ENCODE measurements around the gene PTPN9.
A peak's percentile ranks its signal among the peaks of the same experiment; 100 is the strongest.
"Not testable (repeated sequence)": the region's sequence is repeated elsewhere in the genome, so short reads cannot be mapped to it uniquely, and the experiment has no call there.

The PTPN9 gene

DNA sequence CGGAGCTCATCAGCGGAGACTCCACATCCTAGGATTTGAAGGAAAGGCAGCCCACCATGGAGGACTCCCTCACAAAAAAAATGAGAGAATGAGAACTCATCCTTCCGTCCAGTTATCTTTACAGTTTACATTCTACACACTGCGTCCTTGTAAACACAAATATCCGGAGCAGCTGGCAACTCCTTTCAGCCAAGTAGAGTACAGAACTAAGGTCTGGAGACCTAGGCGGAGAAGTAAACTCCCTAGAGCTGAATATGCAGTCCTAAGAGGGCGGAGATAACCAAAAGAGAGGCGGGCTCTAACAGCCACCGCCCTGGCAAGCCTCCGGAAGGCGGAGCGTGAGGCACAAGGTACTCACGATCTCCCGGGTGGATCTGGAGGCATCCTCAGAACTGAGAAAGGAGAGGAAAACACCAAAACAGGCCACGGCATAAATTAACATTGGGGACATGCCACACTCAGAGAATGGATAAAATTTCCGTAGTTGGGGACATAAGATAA is 126.7 kb downstream of the PTPN9 start:
- Histone ChIP-seq H3K36me3 (ENCODE audit: control insufficient read depth, insufficient read depth, low read length) (peaks cover 6% of the 10 kb centered on the region), H3K4me1 (ENCODE audit: control insufficient read depth, insufficient read depth, low read length, poor library complexity, severe bottlenecking) (peaks cover 9% of the 10 kb centered on the region), H3K4me3 (ENCODE audit: extremely low read depth, insufficient read depth, low read length, poor library complexity, severe bottlenecking) (peak overlapping the region; percentile 98), H3K27ac (ENCODE audit: low read depth, low read length, severe bottlenecking) (peak overlapping the region; percentile 98), H3K9me3 (ENCODE audit: control insufficient read depth, low read length) (no peaks in the 10 kb centered on the region)
- 0 to 2% methylated on average over 14 to 16 of the region's 16 CpGs for WGBS, 2 experiments (ENCODE audit: insufficient coverage in 2 of 2)

DNA sequence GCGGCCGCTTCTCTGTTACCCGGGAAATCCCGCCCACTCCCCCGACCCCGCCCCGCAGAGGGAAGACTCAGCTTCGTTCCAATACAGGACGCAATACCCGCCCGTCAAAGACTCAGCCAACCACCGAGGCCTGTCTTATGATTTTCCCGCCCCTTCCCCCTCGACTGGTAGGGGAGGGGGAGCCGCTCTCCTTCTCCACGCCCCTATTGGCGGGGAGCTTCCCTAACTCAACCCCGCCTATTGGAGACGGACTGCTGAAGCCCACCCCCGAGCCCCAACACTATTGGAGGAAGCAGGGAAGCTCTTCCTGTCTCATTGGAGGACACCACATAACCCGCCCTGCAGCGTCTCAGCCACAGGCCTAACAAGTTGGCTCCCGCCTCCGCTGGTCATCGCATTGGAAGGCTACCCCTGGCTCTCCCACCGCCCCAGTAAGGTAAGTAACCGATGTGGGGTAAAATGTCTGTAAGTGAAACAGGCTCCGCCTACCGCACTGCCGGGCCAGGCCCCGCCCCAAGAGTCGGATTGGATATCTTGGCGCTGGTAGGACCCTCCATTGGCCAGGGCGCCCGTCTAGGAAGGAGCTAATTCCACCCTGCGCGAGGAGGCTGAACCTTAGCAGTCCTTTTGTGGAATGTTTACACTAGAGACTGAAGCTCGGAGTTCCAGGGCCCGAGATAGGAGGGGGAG is 127.3 kb downstream of the PTPN9 start, which contains the start of gene SIN3A:
Gene SIN3A (minus strand): TSS at position 17 of the 690 bp plus-strand sequence. CDS start 21,315 bp downstream, outside the sequence.
- 1 to 3% methylated on average over 8 to 20 of the region's 39 CpGs for WGBS, 2 experiments (ENCODE audit: insufficient coverage in 2 of 2)
- Histone ChIP-seq H3K36me3 (ENCODE audit: control insufficient read depth, insufficient read depth, low read length) (peaks cover 12% of the 10 kb centered on the region), H3K4me3 (ENCODE audit: extremely low read depth, insufficient read depth, low read length, poor library complexity, severe bottlenecking) (peak within 1 kb of the TSS; percentile 98), H3K9me3 (ENCODE audit: control insufficient read depth, low read length) (no peaks in the 10 kb centered on the region), H3K4me1 (ENCODE audit: control insufficient read depth, insufficient read depth, low read length, poor library complexity, severe bottlenecking) (peaks cover 6% of the 10 kb centered on the region), H3K27ac (ENCODE audit: low read depth, low read length, severe bottlenecking) (peak within 1 kb of the TSS; percentile 98)

DNA sequence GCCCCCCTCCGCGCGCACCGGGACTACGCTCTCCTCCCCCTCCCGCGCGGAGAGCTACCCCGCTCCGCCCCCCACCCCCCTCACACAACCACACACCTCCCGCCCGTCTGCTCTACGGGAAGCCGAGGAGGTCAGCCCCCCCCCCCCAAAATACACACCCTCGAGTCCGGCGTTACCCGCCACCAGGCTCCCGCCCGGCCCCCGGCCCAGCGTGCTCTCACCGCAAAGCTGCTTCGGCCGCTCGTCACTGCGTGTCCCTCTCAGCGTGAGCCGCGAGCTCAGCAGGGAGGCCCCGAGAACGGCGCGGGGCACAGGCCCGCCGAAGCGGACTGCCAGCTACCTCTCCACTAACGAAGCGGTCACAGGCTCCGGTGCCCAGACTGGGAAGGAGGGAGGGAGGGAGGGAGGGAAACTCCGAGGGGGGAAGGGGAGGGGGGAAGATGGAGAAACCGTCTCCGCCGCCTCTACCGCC is 127.9 kb downstream of the PTPN9 start:
- peaks cover 18% of the 10 kb centered on the region for H3K36me3 ChIP-seq (ENCODE audit: control insufficient read depth, insufficient read depth, low read length)
- 0% methylated on average over 2 to 12 of the region's 45 CpGs for WGBS, 2 experiments (ENCODE audit: insufficient coverage in 2 of 2)
- H3K9me3 ChIP-seq (ENCODE audit: control insufficient read depth, low read length): no peaks in the 10 kb centered on the region
- peak overlapping the region; percentile 83 for H3K4me3 ChIP-seq (ENCODE audit: extremely low read depth, insufficient read depth, low read length, poor library complexity, severe bottlenecking)
- H3K27ac ChIP-seq (ENCODE audit: low read depth, low read length, severe bottlenecking): peak overlapping the region; percentile 95
- H3K4me1 ChIP-seq (ENCODE audit: control insufficient read depth, insufficient read depth, low read length, poor library complexity, severe bottlenecking): no peaks in the 10 kb centered on the region

DNA sequence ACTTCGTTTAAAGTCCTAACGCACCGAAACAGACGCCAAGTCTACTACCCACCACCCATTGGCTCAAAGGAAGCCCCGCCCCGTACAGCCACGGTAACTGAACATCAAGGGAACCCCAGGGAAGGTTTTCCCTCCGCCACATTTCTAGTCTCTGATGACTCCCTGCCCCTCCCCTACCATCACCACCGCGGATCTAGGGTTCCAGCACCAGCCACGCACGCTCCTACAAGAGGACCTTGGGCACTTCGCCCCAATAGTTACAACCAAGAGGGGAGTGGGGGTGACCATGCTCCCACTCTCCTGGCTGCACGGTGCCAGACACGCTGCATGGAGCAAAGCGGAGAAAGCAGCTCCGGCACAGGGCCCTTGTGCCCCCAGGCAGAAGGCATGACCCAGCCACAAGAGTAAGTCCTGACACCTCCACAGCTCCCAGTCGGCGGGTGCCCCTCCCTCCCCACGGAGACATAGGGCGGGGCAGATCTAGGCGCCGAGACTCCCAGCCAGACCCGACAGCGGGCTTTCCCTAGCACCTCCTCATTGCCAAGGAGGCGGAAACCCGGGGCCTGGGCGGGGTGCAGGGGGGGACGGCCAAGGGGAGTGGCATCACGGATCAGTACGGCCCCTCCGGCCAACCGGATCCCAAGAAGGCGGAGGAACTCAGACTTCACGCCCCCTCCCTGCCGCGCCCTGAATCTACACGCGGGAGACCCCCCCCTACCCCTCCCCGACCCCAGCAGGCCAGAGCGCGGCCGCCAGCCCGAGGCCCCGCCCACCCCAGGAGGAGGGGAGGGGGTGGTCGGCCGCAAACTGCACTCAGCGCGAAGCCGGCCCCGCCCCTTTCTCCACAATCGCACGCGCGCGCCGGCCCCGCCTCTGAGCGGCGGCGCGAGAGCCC is 128.6 kb downstream of the PTPN9 start:
- H3K27ac ChIP-seq (ENCODE audit: low read depth, low read length, severe bottlenecking): peak overlapping the region; percentile 93
- WGBS, 2 experiments (ENCODE audit: insufficient coverage in 2 of 2): 0 to 2% methylated on average over 11 to 19 of the region's 62 CpGs

DNA sequence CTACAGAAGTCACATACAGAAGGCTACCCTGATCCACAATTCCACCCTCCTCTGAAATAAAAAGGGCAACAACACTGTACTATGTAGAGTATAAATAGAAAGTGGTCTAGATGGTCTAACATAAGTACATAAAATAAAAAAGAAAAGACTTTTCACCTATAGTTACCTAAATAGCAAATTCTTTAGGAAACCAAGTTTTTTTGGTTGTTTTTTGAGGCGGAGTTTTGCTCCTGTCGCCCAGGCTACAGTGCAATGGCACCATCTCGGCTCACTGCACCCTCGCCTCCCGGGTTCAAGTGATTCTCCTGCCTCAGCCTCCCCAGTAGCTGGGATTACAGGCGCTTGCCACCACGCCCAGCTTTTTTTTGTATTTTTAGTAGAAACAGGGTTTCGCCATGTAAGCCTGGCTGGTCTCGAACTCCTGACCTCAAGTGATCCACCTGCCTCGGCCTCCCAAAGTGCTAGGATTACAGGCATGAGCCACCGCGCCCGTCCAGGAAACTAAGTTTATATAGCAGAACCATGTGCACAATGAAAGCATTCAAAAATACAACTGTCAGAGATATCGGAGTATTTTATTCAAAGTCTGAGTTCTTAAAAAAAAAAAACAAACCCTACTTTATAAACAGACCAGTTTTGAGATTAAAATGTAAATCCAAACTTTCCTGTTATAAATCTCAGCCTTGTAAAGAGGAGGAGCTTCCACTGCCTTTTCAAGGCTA is 129.4 kb downstream of the PTPN9 start:
- Histone ChIP-seq H3K36me3 (ENCODE audit: control insufficient read depth, insufficient read depth, low read length) (peaks cover 26% of the 10 kb centered on the region), H3K9me3 (ENCODE audit: control insufficient read depth, low read length) (no peaks in the 10 kb centered on the region), H3K27ac (ENCODE audit: low read depth, low read length, severe bottlenecking) (peak overlapping the region; percentile 93), H3K4me1 (ENCODE audit: control insufficient read depth, insufficient read depth, low read length, poor library complexity, severe bottlenecking) (no peaks in the 10 kb centered on the region), H3K4me3 (ENCODE audit: extremely low read depth, insufficient read depth, low read length, poor library complexity, severe bottlenecking) (peak overlapping the region; percentile 83)
- WGBS, 2 experiments (ENCODE audit: insufficient coverage in 2 of 2): 75 to 93% methylated on average over 10 to 13 of the region's 14 CpGs

More for the DNA sequence above, 128.6 kb downstream of the PTPN9 start:
- peak overlapping the region; percentile 83 for H3K4me3 ChIP-seq (ENCODE audit: extremely low read depth, insufficient read depth, low read length, poor library complexity, severe bottlenecking)
- H3K9me3 ChIP-seq (ENCODE audit: control insufficient read depth, low read length): no peaks in the 10 kb centered on the region
- peaks cover 25% of the 10 kb centered on the region for H3K36me3 ChIP-seq (ENCODE audit: control insufficient read depth, insufficient read depth, low read length)
- no peaks in the 10 kb centered on the region for H3K4me1 ChIP-seq (ENCODE audit: control insufficient read depth, insufficient read depth, low read length, poor library complexity, severe bottlenecking)

DNA sequence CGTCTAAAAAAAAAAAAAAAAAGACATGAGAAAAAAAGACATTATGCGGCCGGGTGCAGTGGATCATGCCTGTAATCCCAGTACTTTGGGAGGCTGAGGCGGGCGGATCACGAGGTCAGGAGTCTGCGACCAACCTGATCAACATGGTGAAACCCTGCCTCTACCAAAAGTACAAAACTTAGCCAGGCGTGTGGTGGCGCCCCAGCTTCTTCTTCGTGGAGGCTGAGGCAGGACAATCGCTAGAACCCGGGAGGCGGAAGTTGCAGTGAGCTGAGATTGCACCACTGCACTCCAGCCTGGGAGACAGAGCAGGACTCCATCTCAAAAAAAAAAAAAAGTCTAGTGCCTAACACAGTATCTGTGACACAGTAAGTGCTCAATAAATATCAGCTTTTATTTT is 130.9 kb downstream of the PTPN9 start:
- WGBS, 2 experiments (ENCODE audit: insufficient coverage in 2 of 2): 94 to 99% methylated on average over 9 to 13 of the region's 13 CpGs
- H3K27ac ChIP-seq (ENCODE audit: low read depth, low read length, severe bottlenecking); H3K4me3 ChIP-seq (ENCODE audit: extremely low read depth, insufficient read depth, low read length, poor library complexity, severe bottlenecking); H3K9me3 ChIP-seq (ENCODE audit: control insufficient read depth, low read length); H3K4me1 ChIP-seq (ENCODE audit: control insufficient read depth, insufficient read depth, low read length, poor library complexity, severe bottlenecking): not testable (repeated sequence)
- H3K36me3 ChIP-seq (ENCODE audit: control insufficient read depth, insufficient read depth, low read length): peaks cover 36% of the 10 kb centered on the region

DNA sequence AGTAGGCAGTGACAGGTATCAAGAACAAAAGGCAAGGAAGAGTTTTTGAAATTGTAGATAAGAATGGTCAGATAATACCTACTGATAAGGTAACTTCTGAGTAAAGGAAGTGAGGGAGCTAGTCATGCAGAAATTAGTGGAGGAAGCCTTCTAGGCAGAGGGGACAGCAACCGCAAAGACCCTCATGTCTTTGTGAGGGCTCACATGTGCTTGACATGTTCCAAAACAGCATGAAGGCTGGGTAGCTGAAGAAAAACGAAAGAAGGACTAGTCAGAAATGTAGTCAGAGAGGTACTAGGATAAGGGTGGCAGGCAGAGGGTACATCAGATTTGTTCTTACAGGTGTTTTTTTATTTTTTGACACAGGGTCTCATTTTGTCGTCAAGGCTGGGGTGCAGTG is 133.0 kb downstream of the PTPN9 start:
- Histone ChIP-seq H3K4me3 (ENCODE audit: extremely low read depth, insufficient read depth, low read length, poor library complexity, severe bottlenecking) (no peak overlapping the region), H3K36me3 (ENCODE audit: control insufficient read depth, insufficient read depth, low read length) (peaks cover 48% of the 10 kb centered on the region), H3K4me1 (ENCODE audit: control insufficient read depth, insufficient read depth, low read length, poor library complexity, severe bottlenecking) (no peaks in the 10 kb centered on the region), H3K9me3 (ENCODE audit: control insufficient read depth, low read length) (no peaks in the 10 kb centered on the region), H3K27ac (ENCODE audit: low read depth, low read length, severe bottlenecking) (no peak overlapping the region)
- 95 to 96% methylated on average over 2 to 3 of the region's 3 CpGs for WGBS, 2 experiments (ENCODE audit: insufficient coverage in 2 of 2)

DNA sequence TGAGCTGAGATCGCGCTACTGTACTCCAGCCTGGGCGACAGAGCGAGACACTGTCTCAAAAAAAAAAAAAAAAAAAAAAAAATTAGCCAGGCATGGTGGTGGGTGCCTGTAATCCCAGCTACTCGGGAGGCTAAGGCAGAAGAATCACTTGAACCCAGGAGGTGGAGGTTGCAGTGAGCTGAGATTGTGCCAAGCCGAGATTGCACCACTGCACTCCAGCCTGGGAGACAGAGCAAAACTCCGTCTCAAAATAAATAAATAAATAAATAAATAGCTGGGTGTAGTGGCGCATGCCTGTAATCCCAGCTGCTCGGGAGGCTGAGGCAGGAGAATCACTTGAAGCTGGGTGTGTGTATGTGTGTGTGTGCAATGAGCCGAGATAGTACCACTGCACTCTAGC is 133.8 kb downstream of the PTPN9 start:
- not testable (repeated sequence) for H3K4me1 ChIP-seq (ENCODE audit: control insufficient read depth, insufficient read depth, low read length, poor library complexity, severe bottlenecking); H3K27ac ChIP-seq (ENCODE audit: low read depth, low read length, severe bottlenecking); H3K9me3 ChIP-seq (ENCODE audit: control insufficient read depth, low read length); H3K4me3 ChIP-seq (ENCODE audit: extremely low read depth, insufficient read depth, low read length, poor library complexity, severe bottlenecking)
- H3K36me3 ChIP-seq (ENCODE audit: control insufficient read depth, insufficient read depth, low read length): peaks cover 51% of the 10 kb centered on the region
- WGBS, 2 experiments (ENCODE audit: insufficient coverage in 2 of 2): 100% methylated on average over 1 of the region's 10 CpGs; no CpG with 5 or more reads in 1 of the 2 experiments

DNA sequence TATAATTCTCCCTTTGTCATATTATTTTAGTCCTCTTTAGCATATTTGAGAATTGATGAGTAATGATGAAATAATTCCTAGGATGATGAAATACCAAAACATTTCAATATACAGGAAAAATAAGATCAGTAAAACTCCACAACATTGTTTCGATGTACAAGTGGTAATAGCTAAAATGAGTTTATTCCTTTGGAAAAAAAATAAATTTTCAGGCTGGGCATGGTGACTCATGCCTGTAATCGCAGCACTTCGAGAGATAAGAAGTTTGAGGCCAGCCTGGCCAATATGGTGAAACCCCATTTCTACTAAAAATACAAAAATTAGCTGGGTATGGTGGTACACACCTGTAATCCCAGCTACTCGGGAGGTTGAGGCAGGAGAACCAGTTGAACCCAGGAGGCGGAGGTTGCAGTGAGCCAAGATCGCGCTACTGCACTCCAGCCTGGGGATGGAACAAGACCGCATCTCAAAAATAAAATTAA is 135.1 kb downstream of the PTPN9 start:
- not testable (repeated sequence) for H3K4me1 ChIP-seq (ENCODE audit: control insufficient read depth, insufficient read depth, low read length, poor library complexity, severe bottlenecking); H3K4me3 ChIP-seq (ENCODE audit: extremely low read depth, insufficient read depth, low read length, poor library complexity, severe bottlenecking); H3K9me3 ChIP-seq (ENCODE audit: control insufficient read depth, low read length); H3K27ac ChIP-seq (ENCODE audit: low read depth, low read length, severe bottlenecking)
- WGBS, 2 experiments (ENCODE audit: insufficient coverage in 2 of 2): 96 to 100% methylated on average over 1 to 5 of the region's 8 CpGs
- H3K36me3 ChIP-seq (ENCODE audit: control insufficient read depth, insufficient read depth, low read length): peaks cover 57% of the 10 kb centered on the region

DNA sequence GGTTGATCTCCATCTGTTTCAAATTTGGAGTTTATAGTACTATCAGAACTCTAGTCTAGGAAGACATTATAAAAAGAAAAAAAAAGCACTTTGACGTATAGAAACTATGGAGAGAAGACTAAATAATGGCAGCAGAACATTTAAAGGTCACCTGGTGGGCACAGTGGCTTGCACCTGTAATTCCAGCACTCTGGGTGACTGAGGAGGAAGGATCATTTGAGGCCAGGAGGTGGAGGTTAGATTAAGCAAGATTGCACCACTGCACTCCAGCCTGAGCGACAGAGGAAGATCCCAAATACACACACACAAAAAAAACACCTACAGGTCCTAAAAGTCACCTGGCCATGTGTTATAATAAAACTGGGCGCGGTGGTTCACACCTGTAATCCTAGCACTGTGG is 141.4 kb downstream of the PTPN9 start:
- 100% methylated on average over 2 to 3 of the region's 4 CpGs for WGBS, 2 experiments (ENCODE audit: insufficient coverage in 2 of 2)
- Histone ChIP-seq H3K4me3 (ENCODE audit: extremely low read depth, insufficient read depth, low read length, poor library complexity, severe bottlenecking) (no peak overlapping the region), H3K4me1 (ENCODE audit: control insufficient read depth, insufficient read depth, low read length, poor library complexity, severe bottlenecking) (no peaks in the 10 kb centered on the region), H3K36me3 (ENCODE audit: control insufficient read depth, insufficient read depth, low read length) (peaks cover 59% of the 10 kb centered on the region), H3K9me3 (ENCODE audit: control insufficient read depth, low read length) (no peaks in the 10 kb centered on the region), H3K27ac (ENCODE audit: low read depth, low read length, severe bottlenecking) (no peak overlapping the region)
